ENCODE data around the gene ARHGAP29. TPM values are rescaled to one million over a fixed set of nuclear protein-coding genes. Genes with fewer than 3 reads are reported as not detected.
A peak's percentile ranks its signal among the peaks of the same experiment; 100 is the strongest.

ARHGAP29 gene
- total RNA-seq, 1 experiment from 2014 or later, result 197 TPM

- ATAC-seq (no peak), DNase-seq (ENCODE audit: low read depth, low spot score) (no peak)
- no peaks in the 10 kb centered on the region for H3K9me3 ChIP-seq (ENCODE audit: control insufficient read depth, insufficient read depth, low read depth, low read length)
- BruUV-seq (replicated peaks), result no TSS peak
- H3K36me3 ChIP-seq (ENCODE audit: control insufficient read depth, insufficient read depth, low read length), result no peaks in the 10 kb centered on the region
- H3K4me1 ChIP-seq (ENCODE audit: control insufficient read depth, insufficient read depth, low read length), result peaks cover 7% of the 10 kb centered on the region
- CTCF ChIA-PET, result no interaction called here
- no peaks in the 10 kb centered on the region for H3K27me3 ChIP-seq (ENCODE audit: control insufficient read depth, insufficient read depth, low read length)
- H3K4me3 ChIP-seq (ENCODE audit: low read depth in 2 of 2, low read length in 2 of 2), result no peak overlapping the region
- H3K27ac ChIP-seq (ENCODE audit: low read length), result peak overlapping the region; percentile 23; the same call in 1 of the 2 replicates
- TF ChIP-seq TCF7L2 (IDR thresholded peaks at IDR 0.05; ENCODE audit: low read depth, low read length), result no peak
- no peak for TF ChIP-seq CTCF (IDR thresholded peaks at IDR 0.05)
- TF ChIP-seq, protein P1, sequence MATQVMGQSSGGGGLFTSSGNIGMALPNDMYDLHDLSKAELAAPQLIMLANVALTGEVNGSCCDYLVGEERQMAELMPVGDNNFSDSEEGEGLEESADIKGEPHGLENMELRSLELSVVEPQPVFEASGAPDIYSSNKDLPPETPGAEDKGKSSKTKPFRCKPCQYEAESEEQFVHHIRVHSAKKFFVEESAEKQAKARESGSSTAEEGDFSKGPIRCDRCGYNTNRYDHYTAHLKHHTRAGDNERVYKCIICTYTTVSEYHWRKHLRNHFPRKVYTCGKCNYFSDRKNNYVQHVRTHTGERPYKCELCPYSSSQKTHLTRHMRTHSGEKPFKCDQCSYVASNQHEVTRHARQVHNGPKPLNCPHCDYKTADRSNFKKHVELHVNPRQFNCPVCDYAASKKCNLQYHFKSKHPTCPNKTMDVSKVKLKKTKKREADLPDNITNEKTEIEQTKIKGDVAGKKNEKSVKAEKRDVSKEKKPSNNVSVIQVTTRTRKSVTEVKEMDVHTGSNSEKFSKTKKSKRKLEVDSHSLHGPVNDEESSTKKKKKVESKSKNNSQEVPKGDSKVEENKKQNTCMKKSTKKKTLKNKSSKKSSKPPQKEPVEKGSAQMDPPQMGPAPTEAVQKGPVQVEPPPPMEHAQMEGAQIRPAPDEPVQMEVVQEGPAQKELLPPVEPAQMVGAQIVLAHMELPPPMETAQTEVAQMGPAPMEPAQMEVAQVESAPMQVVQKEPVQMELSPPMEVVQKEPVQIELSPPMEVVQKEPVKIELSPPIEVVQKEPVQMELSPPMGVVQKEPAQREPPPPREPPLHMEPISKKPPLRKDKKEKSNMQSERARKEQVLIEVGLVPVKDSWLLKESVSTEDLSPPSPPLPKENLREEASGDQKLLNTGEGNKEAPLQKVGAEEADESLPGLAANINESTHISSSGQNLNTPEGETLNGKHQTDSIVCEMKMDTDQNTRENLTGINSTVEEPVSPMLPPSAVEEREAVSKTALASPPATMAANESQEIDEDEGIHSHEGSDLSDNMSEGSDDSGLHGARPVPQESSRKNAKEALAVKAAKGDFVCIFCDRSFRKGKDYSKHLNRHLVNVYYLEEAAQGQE (IDR thresholded peaks at IDR 0.05; ENCODE audit: insufficient read depth in 1 of 2, low read depth in 2 of 2, low read length in 1 of 2), result no peak
- no peak for TF ChIP-seq POLR2AphosphoS5 (IDR thresholded peaks at IDR 0.05; ENCODE audit: low read depth, low read length)
- TF ChIP-seq SIN3A (IDR thresholded peaks at IDR 0.05; ENCODE audit: borderline replicate concordance, insufficient read depth, low read depth, low read length), result no peak
- intact Hi-C loops (cut with micrococcal nuclease; ENCODE audit: unreplicated experiment) (no loop called here), in situ Hi-C loops (cut with HindIII; ENCODE audit: low pct_unique_long_range_greater_than_20kb, low sequenced_read_pairs) (loop anchor here (10.0 kb wide), 1 partner anchor 70 kb away; no protein-coding TSS in a partner anchor)
- POLR2A ChIA-PET, result no interaction called here
Measured at GRCh38 chr1:94144836-94145235, 92.5 kb downstream of the ARHGAP29 start.

DNA sequence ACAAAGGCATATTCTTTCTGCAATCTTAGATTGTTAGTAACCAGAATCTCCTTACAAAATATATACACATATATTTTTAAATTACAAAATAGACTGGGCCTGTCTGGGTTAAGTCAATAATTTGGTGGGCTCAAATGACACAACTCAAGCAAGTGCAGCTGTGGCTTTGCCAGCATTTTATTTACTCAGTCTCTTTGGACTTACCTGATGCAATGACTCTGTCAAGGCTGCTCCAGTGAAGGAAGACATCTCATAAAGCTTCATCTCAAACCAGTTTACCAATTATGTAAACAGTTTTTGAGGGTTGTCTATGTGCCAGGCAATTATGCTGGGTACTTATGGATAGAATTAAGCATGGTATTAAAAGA is 93.6 kb downstream of the ARHGAP29 start:
- POLR2A ChIA-PET, result no interaction called here
- no peak for DNase-seq (ENCODE audit: low read depth, low spot score)
- H3K9me3 ChIP-seq (ENCODE audit: control insufficient read depth, insufficient read depth, low read depth, low read length), result no peaks in the 10 kb centered on the region
- CTCF ChIA-PET, result no interaction called here
- TF ChIP-seq, protein P1 (IDR thresholded peaks at IDR 0.05; ENCODE audit: insufficient read depth in 1 of 2, low read depth in 2 of 2, low read length in 1 of 2), result no peak
- TF ChIP-seq POLR2AphosphoS5 (IDR thresholded peaks at IDR 0.05; ENCODE audit: low read depth, low read length), result no peak
- TF ChIP-seq SIN3A (IDR thresholded peaks at IDR 0.05; ENCODE audit: borderline replicate concordance, insufficient read depth, low read depth, low read length), result no peak
- no peak for TF ChIP-seq CTCF (IDR thresholded peaks at IDR 0.05)
- no peak for TF ChIP-seq TCF7L2 (IDR thresholded peaks at IDR 0.05; ENCODE audit: low read depth, low read length)
- H3K4me3 ChIP-seq (ENCODE audit: low read depth in 2 of 2, low read length in 2 of 2), result no peak overlapping the region
- intact Hi-C loops (cut with micrococcal nuclease; ENCODE audit: unreplicated experiment), result no loop called here
- in situ Hi-C loops (cut with HindIII; ENCODE audit: low pct_unique_long_range_greater_than_20kb, low sequenced_read_pairs), result loop anchor here (10.0 kb wide), 1 partner anchor 69 kb away; no protein-coding TSS in a partner anchor
- no peak for ATAC-seq
- peaks cover 7% of the 10 kb centered on the region for H3K4me1 ChIP-seq (ENCODE audit: control insufficient read depth, insufficient read depth, low read length)
- H3K36me3 ChIP-seq (ENCODE audit: control insufficient read depth, insufficient read depth, low read length), result no peaks in the 10 kb centered on the region
- H3K27me3 ChIP-seq (ENCODE audit: control insufficient read depth, insufficient read depth, low read length), result no peaks in the 10 kb centered on the region
- peak overlapping the region; percentile 44; the same call in 1 of the 2 replicates for H3K27ac ChIP-seq (ENCODE audit: low read length)
- BruUV-seq (replicated peaks), result no TSS peak

All from Panc1 (cell line).